ENCODE data around the gene TSPYL4.
A peak's percentile ranks its signal among the peaks of the same experiment; 100 is the strongest.

GRCh38 chr6:116298973-116299372 is 45.1 kb upstream of the TSPYL4 start:
- no peak for TF ChIP-seq POLR2A (IDR thresholded peaks at IDR 0.05; ENCODE audit: low read depth, low read length)
- TF ChIP-seq SPI1 (IDR thresholded peaks at IDR 0.05; ENCODE audit: low read depth, low read length) = peak; percentile 89
- no peak for TF ChIP-seq POLR2AphosphoS5 (IDR thresholded peaks at IDR 0.05; ENCODE audit: low read depth, low read length)
- no peak for TF ChIP-seq TAF1 (IDR thresholded peaks at IDR 0.05; ENCODE audit: low read depth, low read length)
